HL-60 (cell line): ENCODE data around the gene SLIRP.

Source experiments
- POLR2AphosphoS5 ChIP-seq: IDR thresholded peaks from 2 replicates; pipeline ENCODE4 v1.6.1; 2012; ENCODE audit warnings: low read depth
- TF ChIP-seq, protein P1 (sequence below): IDR thresholded peaks from one replicate; pipeline ENCODE4 v1.5.1; 2011; ENCODE audit warnings: low read length, control low read depth, inconsistent platforms; ENCODE audit not compliant: insufficient read depth

DNA sequence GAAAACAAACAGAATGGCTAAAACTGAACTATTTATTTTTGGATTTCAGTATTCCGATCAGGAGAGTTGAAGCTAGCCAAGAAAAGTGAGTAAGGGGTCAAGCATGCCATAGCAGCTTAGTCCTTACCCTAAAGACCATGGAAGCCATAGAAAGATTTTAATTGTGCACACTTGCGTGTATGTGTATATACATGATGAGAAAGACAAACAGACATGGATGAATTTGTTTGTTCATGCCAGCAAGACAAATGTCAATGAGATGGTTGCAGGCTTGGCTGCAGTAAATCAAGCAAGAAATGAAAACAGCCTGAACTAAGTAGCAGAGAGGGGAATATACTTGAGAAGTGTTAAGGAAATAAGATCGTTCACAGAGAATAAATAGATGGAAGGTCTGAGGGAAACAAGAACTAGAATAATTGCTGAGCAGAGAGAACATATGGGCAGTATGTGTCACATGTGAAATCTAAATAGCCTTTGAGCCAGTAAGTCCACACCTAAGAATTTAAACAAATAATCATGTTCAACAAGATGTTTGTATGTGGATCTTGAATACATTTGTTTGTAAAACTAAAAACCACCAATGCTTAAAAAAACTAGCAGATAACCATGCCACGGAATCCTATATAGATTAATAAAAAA, 38.3 kb downstream of the SLIRP start:
- TF ChIP-seq, protein P1, sequence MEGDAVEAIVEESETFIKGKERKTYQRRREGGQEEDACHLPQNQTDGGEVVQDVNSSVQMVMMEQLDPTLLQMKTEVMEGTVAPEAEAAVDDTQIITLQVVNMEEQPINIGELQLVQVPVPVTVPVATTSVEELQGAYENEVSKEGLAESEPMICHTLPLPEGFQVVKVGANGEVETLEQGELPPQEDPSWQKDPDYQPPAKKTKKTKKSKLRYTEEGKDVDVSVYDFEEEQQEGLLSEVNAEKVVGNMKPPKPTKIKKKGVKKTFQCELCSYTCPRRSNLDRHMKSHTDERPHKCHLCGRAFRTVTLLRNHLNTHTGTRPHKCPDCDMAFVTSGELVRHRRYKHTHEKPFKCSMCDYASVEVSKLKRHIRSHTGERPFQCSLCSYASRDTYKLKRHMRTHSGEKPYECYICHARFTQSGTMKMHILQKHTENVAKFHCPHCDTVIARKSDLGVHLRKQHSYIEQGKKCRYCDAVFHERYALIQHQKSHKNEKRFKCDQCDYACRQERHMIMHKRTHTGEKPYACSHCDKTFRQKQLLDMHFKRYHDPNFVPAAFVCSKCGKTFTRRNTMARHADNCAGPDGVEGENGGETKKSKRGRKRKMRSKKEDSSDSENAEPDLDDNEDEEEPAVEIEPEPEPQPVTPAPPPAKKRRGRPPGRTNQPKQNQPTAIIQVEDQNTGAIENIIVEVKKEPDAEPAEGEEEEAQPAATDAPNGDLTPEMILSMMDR = no peak
- no peak for TF ChIP-seq POLR2AphosphoS5
